H1 (cell line): Measurements from ENCODE around the gene FGGY. TPM values are rescaled to one million over a fixed set of nuclear protein-coding genes. Genes with fewer than 3 reads are reported as not detected.

ENCODE experiments used
- CTCF ChIA-PET: fragments of 300-600 bp; sonication (Branson Sonifier 250); formaldehyde crosslinking; loops from one replicate; lab custom pipeline; 2021; ENCODE audit not compliant: partially characterized antibody; lab: Charles Lee
- POLR2A ChIA-PET: fragments of 300-600 bp; sonication (Branson Sonifier 250); formaldehyde crosslinking; loops from one replicate; lab custom pipeline; 2021; ENCODE audit warnings: inconsistent platforms; ENCODE audit not compliant: partially characterized antibody; lab: Charles Lee
- DNase-seq, 2 experiments: peaks; one replicate each; pipeline versions ENCODE4 v3.0.0 to v3.0.0-alpha.2; 2010 to 2022; ENCODE audit warnings: low spot score in 2 of 2, low read depth in 1 of 2, mixed read lengths in 1 of 2
- FAIRE-seq: peaks from 2 replicates; lab custom pipeline; 2011; peaks lifted over from hg19 to GRCh38; lab: Jason Lieb, UNC
- H2AFZ ChIP-seq: 2 replicates; pipeline ENCODE4 v1.8.1; 2012; ENCODE audit warnings: low read length, inconsistent platforms
- H2AK5ac ChIP-seq: 2 replicates; pipeline ENCODE4 v1.6.1; 2013; ENCODE audit warnings: low read depth, low read length
- H2BK120ac ChIP-seq: replicated peaks from 2 replicates; pipeline ENCODE3; 2013; ENCODE audit warnings: low read depth, low read length, inconsistent platforms
- H2BK12ac ChIP-seq: 2 replicates; pipeline ENCODE4 v1.6.1; 2013; ENCODE audit warnings: low read depth, low read length
- H2BK15ac ChIP-seq: 2 replicates; pipeline ENCODE4 v1.6.1; 2013; ENCODE audit warnings: low read length
- H2BK20ac ChIP-seq: 2 replicates; pipeline ENCODE4 v1.6.1; 2013; ENCODE audit warnings: low read length
- H2BK5ac ChIP-seq: 2 replicates; pipeline ENCODE4 v1.6.1; 2013; ENCODE audit warnings: low read depth, low read length
- H3K14ac ChIP-seq: 2 replicates; pipeline ENCODE4 v1.6.1; 2013; ENCODE audit warnings: inconsistent platforms; ENCODE audit not compliant: insufficient read length
- H3K18ac ChIP-seq: 2 replicates; pipeline ENCODE4 v1.6.1; 2013; ENCODE audit warnings: low read length; ENCODE audit errors: extremely low read depth
- H3K23ac ChIP-seq: 2 replicates; pipeline ENCODE4 v1.6.1; 2013; ENCODE audit warnings: inconsistent platforms; ENCODE audit not compliant: insufficient read length
- H3K23me2 ChIP-seq: 2 replicates; pipeline ENCODE4 v1.6.1; 2013; ENCODE audit warnings: low read depth, low read length
- H3K27ac ChIP-seq: 2 replicates; pipeline ENCODE4 v1.6.1; 2011; ENCODE audit warnings: low read depth, low read length, inconsistent platforms
- H3K27me3 ChIP-seq, 4 experiments: replicated peaks in 1 of 4; 1 replicate in 1 of 4; 2 replicates in 3 of 4; pipeline versions ENCODE4 v1.6.1 to v1.8.1; 2011 to 2013; ENCODE audit warnings: low read length in 3 of 4, mild to moderate bottlenecking in 3 of 4, inconsistent platforms in 2 of 4, mixed read lengths in 2 of 4, moderate library complexity in 1 of 4; ENCODE audit not compliant: control insufficient read depth in 3 of 4, insufficient read depth in 3 of 4; ENCODE audit errors: extremely low read depth in 1 of 4
- H3K36me3 ChIP-seq, 4 experiments: 2 replicates each; pipeline versions ENCODE4 v1.6.1 to v1.8.1; 2011 to 2013; ENCODE audit warnings: mild to moderate bottlenecking in 4 of 4, low read length in 3 of 4, moderate library complexity in 2 of 4, control low read depth in 1 of 4, inconsistent platforms in 1 of 4; ENCODE audit not compliant: insufficient read depth in 4 of 4, control insufficient read depth in 2 of 4
- H3K4ac ChIP-seq: replicated peaks from 2 replicates; pipeline ENCODE3; 2013; ENCODE audit warnings: low read length, low read depth, mixed read lengths, inconsistent platforms; ENCODE audit not compliant: insufficient read length
- H3K4me1 ChIP-seq, 4 experiments: replicated peaks in 1 of 4; 1 replicate in 1 of 4; 2 replicates in 3 of 4; pipeline versions ENCODE4 v1.6.1 to v1.8.1; 2011 to 2013; ENCODE audit warnings: low read length in 3 of 4, inconsistent platforms in 2 of 4, mixed read lengths in 1 of 4; ENCODE audit not compliant: insufficient read depth in 4 of 4, control insufficient read depth in 3 of 4
- H3K4me2 ChIP-seq, 2 experiments: 2 replicates each; pipeline versions ENCODE4 v1.6.1 to v1.8.1; 2011 to 2013; ENCODE audit warnings: low read depth in 2 of 2, low read length in 2 of 2, control low read depth in 1 of 2, inconsistent platforms in 1 of 2, mild to moderate bottlenecking in 1 of 2; ENCODE audit not compliant: insufficient read depth in 1 of 2
- H3K4me3 ChIP-seq, 4 experiments: fragments of 200-600, 300-600 bp in 1 of 4; sonication (generic), shearing (Covaris generic), sonication (Bioruptor Twin) in 1 of 4; 2 replicates each; pipeline versions ENCODE4 v1.5.1 to v1.8.1; 2011 to 2016; ENCODE audit warnings: low read length in 4 of 4, low read depth in 3 of 4, control low read depth in 2 of 4, inconsistent platforms in 2 of 4, mild to moderate bottlenecking in 2 of 4, mixed read lengths in 1 of 4, moderate library complexity in 1 of 4; ENCODE audit not compliant: insufficient read depth in 2 of 4; ENCODE audit errors: extremely low read depth in 1 of 4
- H3K56ac ChIP-seq: replicated peaks from 2 replicates; pipeline ENCODE3; 2013; ENCODE audit warnings: low read depth, mild to moderate bottlenecking, mixed read lengths, low read length, inconsistent platforms; ENCODE audit not compliant: insufficient read length
- H3K79me1 ChIP-seq: 2 replicates; pipeline ENCODE4 v1.6.1; 2013; ENCODE audit warnings: low read depth, low read length, control low read depth
- H3K79me2 ChIP-seq, 2 experiments: 2 replicates each; pipeline versions ENCODE4 v1.6.1 to v1.8.1; 2012 to 2013; ENCODE audit warnings: low read length in 2 of 2, mild to moderate bottlenecking in 2 of 2, inconsistent platforms in 1 of 2; ENCODE audit not compliant: insufficient read depth in 2 of 2, control insufficient read depth in 1 of 2
- H3K9ac ChIP-seq, 4 experiments: replicated peaks in 1 of 4; 1 replicate in 1 of 4; 2 replicates in 3 of 4; pipeline versions ENCODE4 v1.6.1 to v1.8.1; 2011 to 2013; ENCODE audit warnings: low read depth in 3 of 4, low read length in 3 of 4, control low read depth in 2 of 4, mild to moderate bottlenecking in 2 of 4, moderate library complexity in 2 of 4, inconsistent platforms in 1 of 4; ENCODE audit errors: extremely low read depth in 1 of 4
- H3K9me3 ChIP-seq, 2 experiments: 2 replicates each; pipeline versions ENCODE4 v1.6.1 to v1.8.1; 2012 to 2013; ENCODE audit warnings: mild to moderate bottlenecking in 2 of 2, moderate library complexity in 2 of 2, control low read depth in 1 of 2, inconsistent platforms in 1 of 2, low read depth in 1 of 2, low read length in 1 of 2, mixed read lengths in 1 of 2; ENCODE audit not compliant: insufficient read depth in 2 of 2
- H4K20me1 ChIP-seq, 2 experiments: replicated peaks in 1 of 2; 2 replicates each; pipeline versions ENCODE3 to v1.8.1; 2011 to 2013; ENCODE audit warnings: inconsistent platforms in 2 of 2, low read length in 2 of 2, mild to moderate bottlenecking in 1 of 2; ENCODE audit not compliant: insufficient read depth in 2 of 2, control insufficient read depth in 1 of 2
- H4K5ac ChIP-seq: 2 replicates; pipeline ENCODE4 v1.6.1; 2013; ENCODE audit warnings: low read length, low read depth, mixed read lengths, inconsistent platforms; ENCODE audit not compliant: insufficient read length
- H4K8ac ChIP-seq: 2 replicates; pipeline ENCODE4 v1.8.0; 2013; ENCODE audit warnings: mild to moderate bottlenecking, moderate library complexity, low read length, inconsistent platforms; ENCODE audit not compliant: insufficient read depth; ENCODE audit errors: extremely low read depth
- H4K91ac ChIP-seq: replicated peaks from 2 replicates; pipeline ENCODE3; 2013; ENCODE audit warnings: low read length, mixed read lengths, inconsistent platforms; ENCODE audit not compliant: insufficient read length
- ATF3 ChIP-seq: IDR thresholded peaks from 2 replicates; pipeline ENCODE4 v1.6.1; 2011; ENCODE audit warnings: low read depth, mild to moderate bottlenecking, low read length; ENCODE audit not compliant: insufficient read depth
- BACH1 ChIP-seq: IDR thresholded peaks from 2 replicates; pipeline ENCODE4 v1.6.1; 2012; ENCODE audit warnings: low read length, improper control_type of control experiment
- CBX8 ChIP-seq: fragments of 300-800, 300-1000 bp; sonication (generic); IDR thresholded peaks from 2 replicates; pipeline ENCODE4 v1.7.1; 2016; ENCODE audit warnings: low read depth, low read length, borderline replicate concordance
- CEBPB ChIP-seq: IDR thresholded peaks from 2 replicates; pipeline ENCODE4 v1.6.1; 2012; ENCODE audit warnings: low read depth, low read length
- CTCF ChIP-seq, 3 experiments: IDR thresholded peaks; 1 replicate in 2 of 3; 2 replicates in 1 of 3; pipeline versions ENCODE4 v1.5.1 to v1.6.1; 2011; ENCODE audit warnings: low read length in 3 of 3, mild to moderate bottlenecking in 3 of 3, inconsistent platforms in 2 of 3, low read depth in 1 of 3, moderate library complexity in 1 of 3; ENCODE audit not compliant: insufficient read depth in 1 of 3; ENCODE audit errors: control extremely low read depth in 1 of 3
- FOSL1 ChIP-seq: IDR thresholded peaks from 2 replicates; pipeline ENCODE4 v1.6.1; 2011; ENCODE audit warnings: mild to moderate bottlenecking, low read depth, low read length, moderate library complexity; ENCODE audit not compliant: insufficient read depth
- PHF8 ChIP-seq: fragments of 200-600 bp; sonication (generic); conservative IDR thresholded peaks from 2 replicates; pipeline ENCODE4 v1.7.1; 2012; ENCODE audit warnings: low read depth, mild to moderate bottlenecking, inconsistent platforms, low read length, moderate library complexity
- POLR2AphosphoS5 ChIP-seq: IDR thresholded peaks from 2 replicates; pipeline ENCODE4 v1.6.1; 2011; ENCODE audit warnings: low read depth, low read length
- SP4 ChIP-seq: IDR thresholded peaks from 2 replicates; pipeline ENCODE4 v1.6.1; 2012; ENCODE audit warnings: low read length, inconsistent platforms
- SUZ12 ChIP-seq: fragments of 200-600 bp; sonication (generic); IDR thresholded peaks from 2 replicates; pipeline ENCODE4 v1.6.1; 2012; ENCODE audit warnings: mild to moderate bottlenecking, inconsistent platforms, low read length, moderate library complexity, mixed read lengths
- TBP ChIP-seq: IDR thresholded peaks from 2 replicates; pipeline ENCODE4 v1.6.1; 2011; ENCODE audit warnings: low read depth, low read length, improper control_type of control experiment
- WGBS, 2 experiments: shearing (Covaris generic) in 1 of 2; methylation state at CpG; one replicate each; pipeline versions ENCODE4 v1.1.6 to v1.1.7; 2013 to 2015; ENCODE audit warnings: low lambda C conversion rate in 2 of 2, mixed read lengths in 2 of 2, inconsistent platforms in 1 of 2, low coverage in 1 of 2, missing lambda C conversion rate in 1 of 2; ENCODE audit not compliant: insufficient replicate concordance in 2 of 2, insufficient coverage in 1 of 2, insufficient read length in 1 of 2; ENCODE audit errors: extremely low coverage in 1 of 2, missing lambda C conversion rate in 1 of 2; 5-methylcytosine and 5-hydroxymethylcytosine counted together
- polyA plus RNA-seq, 7 experiments: library from polyadenylated mRNA; depleted of rRNA in 3 of 7; stranded (reverse) in 5 of 7; unstranded in 2 of 7; fragments of >200 nt in 5 of 7; fragments of 200-250 nt in 2 of 7; gene quantifications; 1 replicate in 5 of 7; 2 replicates in 1 of 7; 4 replicates in 1 of 7; pipeline versions ENCODE4 v1.2.1 to v1.2.3, GENCODE V29; 2011 to 2013; ENCODE audit warnings: missing spikeins in 2 of 7, mixed read lengths in 2 of 7
- total RNA-seq: library from RNA; stranded (reverse); fragmentation: NEBNext Ultra II Directional; extraction: Animal tissue kit (Norgen Biotek cat#: 25700); gene quantifications from 2 replicates; pipeline ENCODE4 v1.2.1, GENCODE V29; 2021

Gene FGGY
- total and polyA plus RNA-seq, 2 of the 8 experiments (the other 6 are each of a cell fraction or from before 2014, with no cell fraction given): 10.3 to 12.5 TPM

GRCh38 chr1:59763418-59763817, 466.5 kb downstream of the FGGY start:
- Histone ChIP-seq H2BK5ac (no peak overlapping the region), H4K91ac (no peak overlapping the region), H3K18ac (no peak overlapping the region), H3K79me2 (no peaks in the 10 kb centered on the region), H3K4me2 (no peak overlapping the region), H4K20me1 (no peaks in the 10 kb centered on the region), H2BK12ac (no peak overlapping the region), H3K27me3 (peaks cover 0 to 1% (median 0%) of the 10 kb centered on the region in 4 experiments; a peak in 1 of 7 replicates), H3K56ac (no peak overlapping the region), H3K9ac (no peak overlapping the region), H3K4ac (no peak overlapping the region), H3K27ac (no peak overlapping the region), H3K36me3 (no peaks in the 10 kb centered on the region), H4K5ac (no peak overlapping the region), H3K9me3 (no peaks in the 10 kb centered on the region), H2BK15ac (no peak overlapping the region), H3K4me1 (peaks cover 0 to 6% (median 2%) of the 10 kb centered on the region in 4 experiments; a peak in 2 of 7 replicates), H2AFZ (no peak overlapping the region), H2BK120ac (no peak overlapping the region), H2BK20ac (no peak overlapping the region), H3K79me1 (no peaks in the 10 kb centered on the region), H3K23ac (no peak overlapping the region), H3K4me3 (no peak overlapping the region), H4K8ac (no peak overlapping the region), H3K14ac (no peak overlapping the region), H2AK5ac (no peak overlapping the region), H3K23me2 (no peaks in the 10 kb centered on the region)
- WGBS, 2 experiments: 78% methylated on average over 2 of the region's 2 CpGs; no CpG with 5 or more reads in 1 of the 2 experiments
- no peak for FAIRE-seq
- ChIA-PET CTCF (interaction anchor here (0.6 kb wide), 1 partner anchor 600 kb away, joined by 3 read pairs; no protein-coding TSS in a partner anchor), POLR2A (no interaction called here)
- DNase-seq: no peak
- TF ChIP-seq CBX8 (no peak), CEBPB (no peak), PHF8 (no peak), TBP (no peak), CTCF (IDR thresholded peaks at IDR 0.05; ENCODE audit: control extremely low read depth in 1 of 3, insufficient read depth in 1 of 3, low read depth in 1 of 3, low read length in 3 of 3) (no peak), ATF3 (no peak), POLR2AphosphoS5 (no peak), FOSL1 (no peak), BACH1 (no peak), SP4 (no peak), SUZ12 (no peak)
